Mucosa of rectum (tissue), 2 donors: Measurements from ENCODE around the gene ADCY4.

Source experiments
- H3K27ac ChIP-seq, 2 donors: one replicate each; pipeline ENCODE4 v1.7.0; 2013; ENCODE audit warnings: inconsistent platforms in 2 of 2, low read depth in 2 of 2, low read length in 2 of 2
- H3K27me3 ChIP-seq, 2 donors: one replicate each; pipeline ENCODE4 v1.7.0; 2013; ENCODE audit warnings: low read length in 2 of 2; ENCODE audit not compliant: control insufficient read depth in 2 of 2, insufficient read depth in 2 of 2
- H3K36me3 ChIP-seq, 2 donors: one replicate each; pipeline ENCODE4 v1.7.0; 2013; ENCODE audit warnings: low read length in 2 of 2; ENCODE audit not compliant: control insufficient read depth in 2 of 2, insufficient read depth in 2 of 2
- H3K4me1 ChIP-seq, 2 donors: one replicate each; pipeline ENCODE4 v1.7.0; 2013; ENCODE audit warnings: low read length in 2 of 2, mild to moderate bottlenecking in 1 of 2; ENCODE audit not compliant: control insufficient read depth in 2 of 2, insufficient read depth in 2 of 2
- H3K4me3 ChIP-seq, 2 donors: one replicate each; pipeline ENCODE4 v1.7.0; 2013; ENCODE audit warnings: low read length in 2 of 2
- H3K9ac ChIP-seq, 2 donors: one replicate each; pipeline ENCODE4 v1.7.0; 2013; ENCODE audit warnings: low read length in 2 of 2, low read depth in 1 of 2, mild to moderate bottlenecking in 1 of 2
- H3K9me3 ChIP-seq, 2 donors: one replicate each; pipeline ENCODE4 v1.7.0; 2013; ENCODE audit warnings: low read length in 2 of 2; ENCODE audit not compliant: control insufficient read depth in 2 of 2
- donor health status: healthy.
- donor health status: Normal muscosa, but diverticular disease.

Gene ADCY4

GRCh38 chr14:24339284-24340151, 4.6 kb upstream of the ADCY4 start, which contains the start of gene RIPK3:
RIPK3 (minus strand) TSS chr14:24339991; CDS start chr14:24339826, 165 bp downstream.
- Histone ChIP-seq H3K4me3 (peak within 1 kb of the TSS; percentile 96 to 97), H3K9ac (peak within 1 kb of the TSS; percentile 93 to 98), H3K4me1 (peaks cover 18 to 36% of the 10 kb centered on the region in 2 donors), H3K36me3 (peaks cover 7 to 17% of the 10 kb centered on the region in 2 donors), H3K27ac (peak within 1 kb of the TSS; percentile 85 to 87), H3K27me3 (no peaks in the 10 kb centered on the region), H3K9me3 (no peaks in the 10 kb centered on the region)

GRCh38 chr14:24338843-24339242, 4.0 kb upstream of the ADCY4 start:
- Histone ChIP-seq H3K27me3 (peaks cover 0 to 4% of the 10 kb centered on the region in 2 donors), H3K27ac (no peak overlapping the region), H3K9me3 (no peaks in the 10 kb centered on the region), H3K36me3 (peaks cover 7 to 17% of the 10 kb centered on the region in 2 donors), H3K4me1 (peaks cover 25 to 41% of the 10 kb centered on the region in 2 donors), H3K9ac (peak overlapping the region in 1 of 2 donors; percentile 93), H3K4me3 (peak overlapping the region; percentile 96 to 97)

- Histone ChIP-seq H3K9me3 (no peaks in the 10 kb centered on the region), H3K4me3 (no peak overlapping the region), H3K9ac (no peak overlapping the region), H3K4me1 (peaks cover 35 to 49% of the 10 kb centered on the region in 2 donors), H3K27me3 (peaks cover 0 to 4% of the 10 kb centered on the region in 2 donors), H3K36me3 (peaks cover 7 to 17% of the 10 kb centered on the region in 2 donors), H3K27ac (no peak overlapping the region)
Measured at GRCh38 chr14:24337824-24338175, 2.9 kb upstream of the ADCY4 start.

DNA sequence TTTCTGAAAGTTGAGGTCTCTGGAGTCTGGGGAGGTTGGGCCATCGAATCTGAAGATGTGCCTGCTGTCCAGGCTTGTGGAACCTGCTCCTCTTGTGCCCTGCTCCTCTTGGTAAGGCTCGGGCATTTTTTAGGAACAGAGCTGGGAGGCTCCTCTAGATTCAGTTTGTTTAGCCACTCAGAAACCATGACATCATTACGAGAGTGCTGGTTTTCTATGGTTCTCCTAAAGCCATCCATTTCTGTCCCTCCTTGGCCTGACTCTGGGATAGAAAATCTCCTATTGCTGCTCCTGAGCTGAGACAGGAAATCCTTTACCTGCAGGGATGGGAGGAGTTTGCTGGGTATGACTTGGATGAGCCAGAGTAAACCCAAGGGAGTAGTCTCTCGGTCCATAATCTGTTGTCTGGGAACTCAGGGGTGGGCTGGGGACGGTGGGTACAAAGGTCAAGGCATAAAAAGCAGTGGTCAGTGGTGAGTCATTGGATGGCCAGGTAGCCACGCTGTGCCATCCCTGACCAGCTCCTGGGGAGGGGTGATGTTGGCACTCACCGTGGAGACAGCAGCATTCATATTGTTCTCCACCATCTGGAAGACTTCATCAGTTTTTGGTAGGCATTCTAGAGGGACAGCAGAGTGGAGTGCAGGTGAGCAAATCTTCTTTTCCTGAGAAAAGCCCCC, 2.4 kb upstream of the ADCY4 start:
- Histone ChIP-seq H3K36me3 (peaks cover 7 to 17% of the 10 kb centered on the region in 2 donors), H3K9ac (no peak overlapping the region), H3K27ac (no peak overlapping the region), H3K9me3 (no peaks in the 10 kb centered on the region), H3K27me3 (peaks cover 0 to 4% of the 10 kb centered on the region in 2 donors), H3K4me1 (peaks cover 40 to 54% of the 10 kb centered on the region in 2 donors), H3K4me3 (no peak overlapping the region)

GRCh38 chr14:24335461-24336171, 745 bp upstream of the ADCY4 start:
- H3K27ac ChIP-seq, result peak overlapping the region; percentile 2 to 9
- peaks cover 0 to 4% of the 10 kb centered on the region in 2 donors for H3K27me3 ChIP-seq
- peaks cover 47 to 60% of the 10 kb centered on the region in 2 donors for H3K4me1 ChIP-seq

GRCh38 chr14:24332268-24332993, 2.4 kb downstream of the ADCY4 start:
- peak overlapping the region; percentile 2 to 24 for H3K27ac ChIP-seq
- H3K4me1 ChIP-seq, result peaks cover 29 to 37% of the 10 kb centered on the region in 2 donors
- H3K9me3 ChIP-seq, result no peaks in the 10 kb centered on the region
- H3K27me3 ChIP-seq, result peaks cover 0 to 4% of the 10 kb centered on the region in 2 donors
- H3K4me3 ChIP-seq, result peak overlapping the region; percentile 58 to 63
- peaks cover 3 to 13% of the 10 kb centered on the region in 2 donors for H3K36me3 ChIP-seq
- peak overlapping the region; percentile 9 to 16 for H3K9ac ChIP-seq

More at GRCh38 chr14:24335461-24336171, 745 bp upstream of the ADCY4 start:
- H3K36me3 ChIP-seq, result peaks cover 7 to 17% of the 10 kb centered on the region in 2 donors
- peak overlapping the region in 1 of 2 donors; percentile 48 for H3K4me3 ChIP-seq
- no peak overlapping the region for H3K9ac ChIP-seq
- no peaks in the 10 kb centered on the region for H3K9me3 ChIP-seq

DNA sequence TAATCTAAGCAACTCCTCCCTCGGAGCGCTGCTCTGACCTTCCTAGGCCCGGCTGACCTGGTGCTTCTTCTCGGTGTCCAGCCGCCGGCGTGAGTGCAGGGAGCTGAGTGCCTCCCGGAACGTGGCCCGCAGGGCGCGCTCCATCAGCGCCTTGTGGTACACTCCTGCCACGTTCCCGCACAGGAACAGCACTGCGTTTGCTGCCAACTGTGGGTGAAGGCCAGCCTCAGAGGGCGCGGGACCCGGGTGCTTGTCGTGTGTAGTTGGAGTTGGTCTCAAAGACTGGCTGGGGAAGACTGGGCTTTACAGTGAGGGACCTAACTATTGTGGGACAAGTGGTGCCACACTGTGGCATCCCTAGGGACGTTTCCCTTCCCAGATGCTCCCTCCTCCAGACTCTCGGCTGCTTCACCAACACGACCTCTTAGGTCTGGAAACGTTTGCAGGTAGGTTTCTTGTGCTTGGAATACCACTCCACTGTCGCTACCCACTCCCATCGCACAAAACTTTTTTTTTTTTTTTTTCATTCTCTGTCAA, 3.1 kb downstream of the ADCY4 start:
- H3K9ac ChIP-seq, result no peak overlapping the region
- H3K4me1 ChIP-seq, result peaks cover 29 to 34% of the 10 kb centered on the region in 2 donors
- no peak overlapping the region for H3K27ac ChIP-seq
- H3K9me3 ChIP-seq, result no peaks in the 10 kb centered on the region
- peaks cover 0 to 4% of the 10 kb centered on the region in 2 donors for H3K27me3 ChIP-seq
- H3K4me3 ChIP-seq, result peak overlapping the region; percentile 58 to 63
- H3K36me3 ChIP-seq, result peaks cover 0 to 7% of the 10 kb centered on the region in 2 donors

DNA sequence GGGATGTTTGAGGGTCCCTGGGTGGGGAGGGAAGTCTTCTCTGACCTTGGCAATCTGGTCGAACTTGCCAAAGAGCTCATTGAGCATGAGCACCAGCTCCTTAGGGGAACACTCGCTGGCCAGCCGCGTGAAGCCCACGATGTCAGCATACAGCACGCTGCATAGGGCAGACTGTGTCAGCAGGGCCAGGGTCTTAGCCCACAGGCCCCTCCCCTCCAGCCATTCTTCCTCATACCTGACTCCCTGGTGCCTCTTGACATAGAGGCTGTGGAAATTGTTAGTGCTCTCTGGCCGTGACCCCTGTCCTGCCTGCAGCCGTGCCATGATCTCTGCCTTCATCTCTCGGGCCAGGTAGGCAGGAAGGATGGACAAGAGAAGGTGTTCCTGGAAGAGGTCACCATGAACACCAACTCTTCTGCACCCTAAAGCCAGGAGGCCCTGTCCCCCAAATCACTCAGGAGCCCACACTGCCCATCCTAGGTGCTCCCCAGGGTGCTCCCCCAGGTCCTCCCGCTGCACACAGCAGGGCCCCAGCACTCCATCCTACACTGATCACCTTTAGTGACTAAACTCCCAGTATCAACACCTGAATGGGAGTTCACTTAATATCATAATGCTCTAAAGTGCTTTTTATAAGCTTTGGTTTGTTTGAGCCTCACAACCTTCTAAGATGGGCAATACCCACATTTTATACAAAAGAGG, 3.7 kb downstream of the ADCY4 start:
- H3K9ac ChIP-seq, result peak overlapping the region in 1 of 2 donors; percentile 14

DNA sequence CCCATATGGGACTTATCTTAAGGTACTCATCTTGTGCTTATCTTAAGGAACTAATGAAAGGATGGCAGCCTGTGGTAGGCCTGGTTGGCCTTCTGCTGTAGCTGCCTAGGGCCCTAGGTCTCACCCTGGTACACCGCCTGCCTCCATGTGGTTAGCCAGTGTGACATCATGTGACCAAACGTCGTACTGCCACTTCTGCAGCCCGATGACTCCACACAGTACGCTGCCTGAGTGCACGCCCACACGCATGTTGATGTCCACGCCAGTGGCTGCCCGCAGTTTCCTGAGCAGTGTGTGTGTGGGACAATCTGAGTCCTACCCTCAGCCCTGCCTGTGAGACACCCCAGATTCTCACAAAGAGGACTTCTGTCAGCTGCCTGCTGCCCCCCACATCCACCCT, 5.1 kb downstream of the ADCY4 start:
- H3K9ac ChIP-seq, result no peak overlapping the region
- peaks cover 26 to 29% of the 10 kb centered on the region in 2 donors for H3K4me1 ChIP-seq
- H3K36me3 ChIP-seq, result no peaks in the 10 kb centered on the region
- H3K9me3 ChIP-seq, result no peaks in the 10 kb centered on the region
- no peak overlapping the region for H3K4me3 ChIP-seq
- peaks cover 0 to 4% of the 10 kb centered on the region in 2 donors for H3K27me3 ChIP-seq
- no peak overlapping the region for H3K27ac ChIP-seq

More for the DNA sequence above, 3.7 kb downstream of the ADCY4 start:
- no peaks in the 10 kb centered on the region for H3K9me3 ChIP-seq
- H3K27ac ChIP-seq, result no peak overlapping the region
- no peak overlapping the region for H3K4me3 ChIP-seq
- peaks cover 0 to 4% of the 10 kb centered on the region in 2 donors for H3K27me3 ChIP-seq
- peaks cover 29 to 32% of the 10 kb centered on the region in 2 donors for H3K4me1 ChIP-seq
- H3K36me3 ChIP-seq, result peaks cover 0 to under 1% of the 10 kb centered on the region in 2 donors
